CD14-positive monocyte (primary cell): ENCODE results near the gene SLC5A4. TPM values are rescaled to one million over a fixed set of nuclear protein-coding genes. Genes with fewer than 3 reads are reported as not detected.
A peak's percentile ranks its signal among the peaks of the same experiment; 100 is the strongest.

Experiments used
- DNase-seq, 3 donors: peaks; one replicate each; pipeline ENCODE4 v3.0.0-alpha.2; 2011 to 2022
- H2AFZ ChIP-seq: 2 replicates; pipeline ENCODE4 v1.6.0; 2012; ENCODE audit warnings: mild to moderate bottlenecking, low read depth, low read length, inconsistent platforms; ENCODE audit not compliant: insufficient read depth, poor library complexity, severe bottlenecking
- H3K27ac ChIP-seq, 2 donors: 1 replicate in 1 of 2; 2 replicates in 1 of 2; pipeline ENCODE4 v1.5.1; 2012 to 2013; ENCODE audit warnings: low read length in 2 of 2, control low read depth in 1 of 2, inconsistent platforms in 1 of 2, low read depth in 1 of 2, mild to moderate bottlenecking in 1 of 2
- H3K27me3 ChIP-seq, 2 donors: one replicate each; pipeline versions ENCODE4 v1.6.0 to v1.6.1; 2011 to 2013; ENCODE audit warnings: low read length in 2 of 2; ENCODE audit not compliant: control insufficient read depth in 2 of 2, insufficient read depth in 2 of 2
- H3K36me3 ChIP-seq, 2 donors: replicated peaks in 1 of 2; 1 replicate in 1 of 2; 2 replicates in 1 of 2; pipeline versions ENCODE4 v1.5.1 to v1.6.1; 2012 to 2013; ENCODE audit warnings: low read length in 2 of 2, control low read depth in 1 of 2, inconsistent platforms in 1 of 2, mild to moderate bottlenecking in 1 of 2; ENCODE audit not compliant: insufficient read depth in 2 of 2, control insufficient read depth in 1 of 2
- H3K4me1 ChIP-seq, 2 donors: 1 replicate in 1 of 2; 2 replicates in 1 of 2; pipeline versions ENCODE4 v1.5.1 to v1.6.1; 2012 to 2013; ENCODE audit warnings: low read length in 2 of 2, control low read depth in 1 of 2, inconsistent platforms in 1 of 2, mild to moderate bottlenecking in 1 of 2, moderate library complexity in 1 of 2; ENCODE audit not compliant: insufficient read depth in 2 of 2, control insufficient read depth in 1 of 2
- H3K4me2 ChIP-seq: replicated peaks from 2 replicates; pipeline ENCODE3; 2012; ENCODE audit warnings: low read length, moderate library complexity, mild to moderate bottlenecking; ENCODE audit not compliant: poor library complexity, severe bottlenecking; ENCODE audit errors: extremely low read depth
- H3K4me3 ChIP-seq, 3 experiments: fragments of 200-600 bp in 1 of 3; sonication (generic) in 1 of 3; replicated peaks in 1 of 3; 1 replicate in 2 of 3; 2 replicates in 1 of 3; pipeline ENCODE4 v1.5.1; 2011 to 2013; ENCODE audit warnings: low read length in 3 of 3, mild to moderate bottlenecking in 3 of 3, control low read depth in 2 of 3, low read depth in 2 of 3, inconsistent platforms in 1 of 3, moderate library complexity in 1 of 3
- H3K79me2 ChIP-seq: 2 replicates; pipeline ENCODE4 v1.6.0; 2012; ENCODE audit warnings: mild to moderate bottlenecking, control low read depth, inconsistent platforms, low read length, moderate library complexity; ENCODE audit not compliant: insufficient read depth
- H3K9ac ChIP-seq: 2 replicates; pipeline ENCODE4 v1.6.0; 2017; ENCODE audit warnings: low read length, mild to moderate bottlenecking; ENCODE audit not compliant: insufficient read depth, poor library complexity, severe bottlenecking
- H3K9me3 ChIP-seq, 2 donors: replicated peaks in 1 of 2; 1 replicate in 1 of 2; 2 replicates in 1 of 2; pipeline versions ENCODE4 v1.5.1 to v1.6.1; 2012 to 2013; ENCODE audit warnings: low read length in 2 of 2, control low read depth in 1 of 2; ENCODE audit not compliant: control insufficient read depth in 1 of 2, insufficient read depth in 1 of 2
- H4K20me1 ChIP-seq: 2 replicates; pipeline ENCODE4 v1.6.0; 2012; ENCODE audit warnings: mild to moderate bottlenecking, low read length, control low read depth, moderate library complexity; ENCODE audit not compliant: insufficient read depth
- H3K27ac Mint-ChIP-seq, 7 donors: one replicate each; pipeline ENCODE4 v1.8.0; 2020; ENCODE audit warnings: mild to moderate bottlenecking in 7 of 7, mixed read lengths in 7 of 7, moderate library complexity in 6 of 7, inconsistent platforms in 2 of 7
- H3K27me3 Mint-ChIP-seq, 3 donors: one replicate each; pipeline ENCODE4 v1.8.0; 2021 to 2022; ENCODE audit warnings: low read depth in 3 of 3, mild to moderate bottlenecking in 3 of 3, mixed read lengths in 3 of 3, moderate library complexity in 3 of 3, inconsistent platforms in 1 of 3
- H3K36me3 Mint-ChIP-seq, 2 donors: one replicate each; pipeline ENCODE4 v1.8.0; 2020; ENCODE audit warnings: mixed read lengths in 2 of 2, inconsistent platforms in 1 of 2, mild to moderate bottlenecking in 1 of 2
- H3K4me1 Mint-ChIP-seq: one replicate; pipeline ENCODE4 v1.8.0; 2020; ENCODE audit warnings: mild to moderate bottlenecking, mixed read lengths
- H3K4me3 Mint-ChIP-seq, 2 donors: one replicate each; pipeline ENCODE4 v1.8.0; 2020; ENCODE audit warnings: mild to moderate bottlenecking in 2 of 2, mixed read lengths in 2 of 2, moderate library complexity in 1 of 2
- H3K9me3 Mint-ChIP-seq, 7 donors: one replicate each; pipeline ENCODE4 v1.8.0; 2020 to 2022; ENCODE audit warnings: mixed read lengths in 7 of 7, mild to moderate bottlenecking in 6 of 7, moderate library complexity in 6 of 7, inconsistent platforms in 2 of 7
- WGBS: methylation state at CpG from one replicate; pipeline ENCODE4 v1.1.5; 2013; ENCODE audit warnings: missing lambda C conversion rate; ENCODE audit not compliant: insufficient coverage; 5-methylcytosine and 5-hydroxymethylcytosine counted together
- intact Hi-C, 2 donors: fragments of 100-400 bp; cut with micrococcal nuclease; formaldehyde crosslinking; loops; one replicate each; pipeline versions ENCODE4 v1.15.0 to v1.15.1; 2023
- polyA plus RNA-seq, 3 donors: library from polyadenylated mRNA; depleted of rRNA in 1 of 3; unstranded in 2 of 3; stranded (reverse) in 1 of 3; fragments of 300-500 nt in 2 of 3; fragments of >200 nt in 1 of 3; fragmentation: Illumina TruSeq in 2 of 3; gene quantifications; 1 replicate in 2 of 3; 2 replicates in 1 of 3; pipeline ENCODE4 v1.2.3, GENCODE V29; 2012 to 2021
- TF ChIP-seq, protein P1 (sequence below): fragments of 200-600 bp; IDR thresholded peaks from one replicate; pipeline ENCODE4 v1.8.0; 2022; ENCODE audit warnings: antibody characterized with exemption, mild to moderate bottlenecking

The SLC5A4 gene
- polyA plus RNA-seq, 3 donors = not detected

DNA sequence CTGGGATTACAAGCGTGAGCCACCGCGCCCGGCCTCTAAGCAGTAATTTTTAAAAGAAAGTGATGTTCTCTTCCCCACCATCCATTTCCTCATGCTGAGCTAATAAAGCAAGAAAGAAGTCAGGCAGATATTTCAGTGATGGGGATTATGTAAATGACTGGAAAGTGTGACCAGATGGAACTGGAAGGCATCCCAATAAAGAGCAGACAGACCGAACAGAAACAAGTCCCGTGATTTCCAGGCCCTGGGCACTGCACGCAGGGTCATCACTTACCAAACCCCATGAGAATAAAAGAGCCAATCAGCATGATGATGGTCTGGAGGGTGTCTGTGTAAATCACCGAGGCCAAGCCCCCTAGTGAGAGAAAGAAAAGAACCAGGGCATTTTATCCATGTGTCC is 18.2 kb downstream of the SLC5A4 start:
- TF ChIP-seq, protein P1, sequence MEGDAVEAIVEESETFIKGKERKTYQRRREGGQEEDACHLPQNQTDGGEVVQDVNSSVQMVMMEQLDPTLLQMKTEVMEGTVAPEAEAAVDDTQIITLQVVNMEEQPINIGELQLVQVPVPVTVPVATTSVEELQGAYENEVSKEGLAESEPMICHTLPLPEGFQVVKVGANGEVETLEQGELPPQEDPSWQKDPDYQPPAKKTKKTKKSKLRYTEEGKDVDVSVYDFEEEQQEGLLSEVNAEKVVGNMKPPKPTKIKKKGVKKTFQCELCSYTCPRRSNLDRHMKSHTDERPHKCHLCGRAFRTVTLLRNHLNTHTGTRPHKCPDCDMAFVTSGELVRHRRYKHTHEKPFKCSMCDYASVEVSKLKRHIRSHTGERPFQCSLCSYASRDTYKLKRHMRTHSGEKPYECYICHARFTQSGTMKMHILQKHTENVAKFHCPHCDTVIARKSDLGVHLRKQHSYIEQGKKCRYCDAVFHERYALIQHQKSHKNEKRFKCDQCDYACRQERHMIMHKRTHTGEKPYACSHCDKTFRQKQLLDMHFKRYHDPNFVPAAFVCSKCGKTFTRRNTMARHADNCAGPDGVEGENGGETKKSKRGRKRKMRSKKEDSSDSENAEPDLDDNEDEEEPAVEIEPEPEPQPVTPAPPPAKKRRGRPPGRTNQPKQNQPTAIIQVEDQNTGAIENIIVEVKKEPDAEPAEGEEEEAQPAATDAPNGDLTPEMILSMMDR = no peak
- Histone ChIP-seq H3K4me3 (no peak overlapping the region), H3K36me3 (no peaks in the 10 kb centered on the region), H4K20me1 (no peaks in the 10 kb centered on the region), H3K27ac (no peak overlapping the region), H3K79me2 (no peaks in the 10 kb centered on the region), H3K4me2 (no peak overlapping the region), H2AFZ (no peak overlapping the region), H3K4me1 (peaks cover 12 to 14% of the 10 kb centered on the region in 2 donors), H3K9me3 (no peaks in the 10 kb centered on the region), H3K9ac (no peak overlapping the region), H3K27me3 (peaks cover 0 to 6% of the 10 kb centered on the region in 2 donors)
- H3K9me3 Mint-ChIP-seq = no peaks in the 10 kb centered on the region
- H3K4me3 Mint-ChIP-seq = peak overlapping the region in 1 of 2 donors; percentile 13
- intact Hi-C loops = no loop called here
- peaks cover 15% of the 10 kb centered on the region for H3K4me1 Mint-ChIP-seq
- no CpG with 5 or more reads among the region's 8 CpGs for WGBS
- H3K36me3 Mint-ChIP-seq = no peaks in the 10 kb centered on the region
- peaks cover 10 to 23% (median 17%) of the 10 kb centered on the region in 3 donors for H3K27me3 Mint-ChIP-seq
- H3K27ac Mint-ChIP-seq = no peak overlapping the region
- DNase-seq = no peak

DNA sequence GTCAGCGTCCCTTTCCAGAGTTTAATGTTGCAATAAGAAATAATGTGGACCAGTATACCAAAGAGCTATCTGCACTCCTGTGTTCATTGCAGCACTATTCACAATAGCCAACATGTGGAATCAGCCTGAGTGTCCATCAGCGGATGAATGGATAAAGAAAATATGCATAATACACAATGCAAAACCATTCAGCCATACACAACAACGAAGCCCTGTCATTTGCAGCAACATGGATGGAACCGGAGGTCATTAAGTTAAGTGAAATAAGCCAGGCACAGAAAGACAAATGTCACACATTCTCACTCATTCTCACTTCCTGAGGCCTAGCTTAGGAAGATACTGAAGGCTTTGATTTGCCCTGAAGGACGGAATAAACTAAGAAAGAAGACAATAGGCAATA is 22.1 kb downstream of the SLC5A4 start:
- Mint-ChIP-seq H3K4me3 (no peak overlapping the region), H3K4me1 (peaks cover 28% of the 10 kb centered on the region), H3K9me3 (peaks cover 0 to 7% (median 3%) of the 10 kb centered on the region in 7 donors), H3K27me3 (peaks cover 13 to 17% (median 14%) of the 10 kb centered on the region in 3 donors), H3K36me3 (peaks cover 0 to 2% of the 10 kb centered on the region in 2 donors), H3K27ac (no peak overlapping the region)
- peak overlapping the region; percentile 57 for H3K4me2 ChIP-seq
- H3K36me3 ChIP-seq = no peaks in the 10 kb centered on the region
- peak overlapping the region in 1 of 3 experiments; percentile 52 for H3K4me3 ChIP-seq
- peak overlapping the region in 1 of 2 donors; percentile 68 for H3K27ac ChIP-seq
- peaks cover 0 to 6% of the 10 kb centered on the region in 2 donors for H3K27me3 ChIP-seq
- TF ChIP-seq, protein P1 = no peak
- no peaks in the 10 kb centered on the region for H3K79me2 ChIP-seq
- DNase-seq = no peak
- no peaks in the 10 kb centered on the region for H3K9me3 ChIP-seq
- peaks cover 20 to 26% of the 10 kb centered on the region in 2 donors for H3K4me1 ChIP-seq
- WGBS = 93% methylated on average over 2 of the region's 5 CpGs
- H3K9ac ChIP-seq = no peak overlapping the region
- intact Hi-C loops = no loop called here
- no peak overlapping the region for H2AFZ ChIP-seq
- no peaks in the 10 kb centered on the region for H4K20me1 ChIP-seq
